Stimulated activated CD8-positive, alpha-beta memory T cell treated with anti-CD3 and anti-CD28 coated beads, Interleukin-4, amount 100 ng/mL, for 48 hours (primary cell): ENCODE results near the gene DDX54.
"Not testable (repeated sequence)": the region's sequence is repeated elsewhere in the genome, so short reads cannot be mapped to it uniquely, and the experiment has no call there.

Experiments
- DNase-seq: peaks from one replicate; pipeline ENCODE4 v3.0.0-alpha.2; 2020

The DDX54 gene

DNA sequence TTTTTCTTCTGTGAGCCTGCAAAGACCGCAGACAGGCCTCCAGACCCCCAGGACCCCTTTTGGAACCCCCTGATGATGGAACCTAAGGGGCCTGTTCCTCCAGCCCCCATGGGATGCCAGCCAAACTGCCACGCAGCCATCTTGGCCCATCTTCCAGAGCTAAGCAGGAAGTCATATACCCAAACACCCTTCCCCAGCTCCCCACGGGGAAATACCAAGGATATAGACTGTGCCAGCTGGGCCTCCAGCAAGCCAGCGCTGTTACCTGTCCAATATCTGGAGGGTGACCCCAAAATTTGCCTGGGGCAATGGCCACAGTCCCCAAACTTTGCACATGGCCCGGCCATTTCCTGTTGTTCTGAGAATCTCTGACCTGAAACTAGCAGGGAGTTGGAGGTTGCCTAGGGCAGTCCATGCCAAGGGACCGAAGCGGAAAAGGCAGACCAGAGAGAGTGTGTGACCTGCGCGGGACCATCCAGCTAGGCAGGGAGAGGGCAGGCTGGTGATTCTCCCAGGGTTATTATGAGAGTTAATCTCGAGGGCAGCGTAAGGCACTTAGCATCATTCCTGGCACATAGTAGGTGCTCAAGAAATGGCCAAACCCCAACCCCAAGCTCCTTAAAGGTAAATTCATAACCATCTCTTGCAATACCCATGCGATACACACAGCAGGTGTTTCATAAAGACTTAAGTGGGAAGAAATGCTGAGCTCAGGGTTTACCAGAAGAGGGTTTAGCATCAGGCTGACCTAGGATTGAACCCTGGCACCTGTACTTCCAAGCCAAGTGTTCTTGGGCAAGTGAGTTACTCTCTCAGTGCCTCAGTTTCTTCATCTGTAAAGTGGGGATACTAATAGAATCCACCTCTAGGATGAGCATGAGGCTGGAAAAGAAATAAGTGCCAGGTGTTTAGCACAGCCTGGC is 47.2 kb downstream of the DDX54 start:
- DNase-seq: no peak

DNA sequence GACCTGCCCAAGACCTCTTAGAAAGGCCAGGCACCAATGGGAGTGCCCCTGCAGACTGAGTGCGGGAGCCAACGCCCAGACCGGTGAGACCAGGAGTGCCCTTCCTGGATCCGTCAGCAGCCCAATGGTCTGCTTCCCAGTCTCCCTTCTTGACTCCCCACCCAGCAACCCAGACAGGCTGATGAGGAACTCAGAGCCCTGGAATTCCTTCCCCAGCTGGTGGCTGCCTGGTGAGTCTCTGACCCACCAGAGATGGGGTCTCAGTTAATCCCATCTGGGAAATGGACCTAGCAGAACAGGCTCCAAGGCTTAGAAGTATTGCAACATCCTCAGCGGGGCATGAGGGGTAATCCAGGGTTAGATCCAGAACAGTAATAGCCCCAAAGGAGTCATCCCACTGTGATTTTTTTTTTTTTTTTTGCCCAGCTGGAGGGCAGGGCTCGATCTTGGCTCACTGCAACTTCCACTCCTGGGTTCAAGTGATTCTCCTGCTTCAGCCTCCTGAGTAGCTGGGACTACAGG is 48.2 kb downstream of the DDX54 start:
- no peak for DNase-seq

DNA sequence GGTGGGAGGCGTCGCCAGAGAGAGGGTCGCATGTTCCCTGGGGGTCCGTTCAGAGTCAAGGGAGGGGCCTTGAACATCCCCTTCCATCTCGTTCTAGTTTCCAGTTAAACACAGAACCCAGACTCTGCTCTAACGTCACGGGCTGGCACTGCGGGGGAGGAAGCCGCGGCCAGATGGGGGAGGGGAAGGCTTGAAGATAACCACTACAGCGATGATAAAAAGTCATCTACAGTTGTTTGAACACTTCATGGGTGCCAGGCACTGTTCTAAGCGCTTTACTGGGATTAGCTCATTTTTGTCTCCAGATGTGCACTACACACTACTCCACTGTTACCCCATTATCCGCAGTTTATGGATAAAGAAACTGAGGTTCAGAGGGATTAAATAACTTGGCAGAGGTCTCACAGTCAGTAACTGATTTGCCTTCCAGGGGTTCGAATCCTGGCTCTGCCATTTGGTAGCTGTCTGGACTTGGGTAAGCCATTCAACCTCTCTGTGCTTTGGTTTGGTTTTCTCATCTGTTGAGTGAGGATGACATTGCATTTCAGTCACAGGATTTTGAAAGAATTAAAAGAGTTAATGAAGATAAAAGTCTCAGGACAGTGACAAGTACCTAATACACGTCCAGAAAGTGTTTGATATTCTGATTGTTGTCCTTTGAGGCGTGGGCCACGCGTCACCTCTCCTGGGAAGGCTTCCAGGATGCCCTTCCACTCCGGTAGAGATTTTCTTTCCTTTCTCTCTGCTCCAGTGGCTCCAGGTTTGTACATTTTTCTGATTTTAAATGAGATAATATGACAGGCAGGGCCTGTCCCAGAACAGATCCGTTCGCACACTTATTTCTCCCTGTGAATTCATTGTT is 48.9 kb downstream of the DDX54 start:
- DNase-seq: peak; percentile 82

DNA sequence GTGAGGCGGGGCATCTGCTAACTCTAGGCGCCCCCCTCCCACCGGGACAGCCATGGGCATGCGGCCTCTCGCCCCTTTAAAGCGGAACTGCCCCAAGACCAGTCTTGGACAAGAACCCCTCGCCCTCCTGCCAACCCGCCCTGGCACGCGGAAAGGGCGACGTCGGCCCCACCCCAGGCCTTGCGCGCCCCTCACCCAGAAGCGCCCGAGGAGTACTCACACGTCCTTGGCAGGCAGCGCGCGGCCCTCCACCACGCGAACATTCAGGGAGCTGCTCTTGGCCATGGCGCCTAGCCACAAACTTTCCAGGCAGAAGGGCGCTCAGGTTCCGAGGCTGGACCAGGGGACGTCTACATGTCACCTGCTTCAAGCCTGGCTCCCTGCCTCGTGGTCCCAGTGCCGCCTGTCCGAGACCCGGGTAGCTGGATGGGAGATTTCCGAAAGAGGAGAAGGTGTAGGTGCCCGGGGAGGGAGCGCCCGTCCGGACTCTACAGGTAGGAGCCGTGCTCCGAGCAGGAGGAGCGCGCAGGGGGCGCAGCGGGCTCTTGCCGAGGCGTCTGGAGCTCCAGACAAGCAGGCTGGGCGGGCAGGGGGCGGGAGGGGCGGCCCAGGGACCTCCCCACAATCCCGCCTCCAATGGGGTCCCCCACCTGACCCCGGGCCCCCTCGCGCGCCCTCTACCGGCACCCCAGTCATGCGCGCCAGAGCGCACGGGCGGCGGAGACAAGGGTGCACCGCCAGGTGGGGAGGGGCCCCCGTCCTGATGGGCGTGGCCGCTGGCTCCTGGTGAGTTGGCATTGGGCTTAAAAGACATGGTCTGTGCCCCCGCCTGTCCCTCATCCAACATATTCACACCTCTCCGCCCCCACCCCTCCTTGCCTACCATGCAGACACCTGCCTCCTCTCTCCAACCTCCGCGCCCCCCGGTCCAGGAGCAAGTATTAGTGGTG is 49.8 kb downstream of the DDX54 start, which contains the start of gene RASAL1:
TSS of gene RASAL1 (minus strand) at position 584 of the 950 bp plus-strand sequence. CDS start at position 285, 299 bp downstream.
- DNase-seq: peak; percentile 93

DNA sequence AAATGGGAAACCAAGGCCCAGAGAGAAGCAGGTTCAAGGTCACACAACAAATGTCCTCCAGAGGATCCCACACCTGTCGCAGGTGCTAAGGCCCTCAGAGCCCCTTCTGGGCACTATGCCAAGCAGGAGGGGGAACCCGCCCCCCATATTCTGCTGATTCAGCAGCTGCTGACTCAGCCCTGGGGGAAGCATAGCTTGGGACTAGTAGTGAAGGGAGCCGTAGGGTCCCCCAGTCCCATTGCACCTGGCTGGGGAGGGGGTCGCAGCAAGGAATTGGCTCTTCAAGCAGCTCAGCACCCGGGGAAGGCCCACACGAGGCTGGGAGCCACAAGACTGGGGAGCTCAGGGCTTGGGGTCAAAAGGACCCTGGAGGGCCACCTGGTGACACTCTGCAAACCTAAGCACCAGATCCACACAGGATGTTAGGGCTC is 50.7 kb downstream of the DDX54 start:
- DNase-seq: no peak

DNA sequence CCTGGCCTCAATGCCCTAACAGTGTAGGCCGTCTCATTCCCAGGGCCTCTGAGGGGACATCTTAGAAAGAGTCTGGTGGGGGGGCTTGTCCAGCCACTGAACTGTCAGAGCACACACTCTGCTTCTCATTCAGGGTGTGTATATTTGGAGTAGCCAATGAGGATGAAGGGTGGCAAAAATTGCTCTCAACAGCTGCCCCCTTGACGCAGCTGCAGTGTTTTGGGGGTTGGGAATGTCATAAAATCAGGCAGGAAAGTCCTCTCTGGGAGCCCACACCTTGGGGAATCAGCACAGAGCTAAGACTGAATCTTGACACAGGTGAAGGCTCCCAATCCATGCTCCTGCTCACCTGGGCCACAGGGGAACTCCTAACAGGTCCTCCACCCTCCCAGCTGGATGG is 51.2 kb downstream of the DDX54 start:
- no peak for DNase-seq

DNA sequence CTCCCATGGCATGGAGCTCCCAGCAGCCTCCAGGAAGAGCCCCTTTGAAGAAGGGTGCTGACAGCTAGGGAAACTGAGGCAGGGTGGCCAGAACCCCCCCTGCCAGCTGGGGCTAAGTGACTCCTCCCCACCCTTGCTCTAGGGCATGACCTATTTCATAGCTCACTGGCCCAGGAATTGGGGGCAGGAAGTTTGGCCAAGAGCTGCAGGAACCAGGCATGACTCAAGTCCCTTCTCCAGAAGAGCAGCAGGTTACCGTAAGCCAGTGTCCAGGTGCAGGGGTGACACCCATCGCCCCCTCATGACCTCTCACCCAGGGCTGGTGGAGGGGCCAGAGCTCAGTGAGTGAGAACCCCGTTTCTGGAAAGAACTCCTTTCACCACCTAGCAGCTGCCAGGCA is 51.6 kb downstream of the DDX54 start:
- no peak for DNase-seq

DNA sequence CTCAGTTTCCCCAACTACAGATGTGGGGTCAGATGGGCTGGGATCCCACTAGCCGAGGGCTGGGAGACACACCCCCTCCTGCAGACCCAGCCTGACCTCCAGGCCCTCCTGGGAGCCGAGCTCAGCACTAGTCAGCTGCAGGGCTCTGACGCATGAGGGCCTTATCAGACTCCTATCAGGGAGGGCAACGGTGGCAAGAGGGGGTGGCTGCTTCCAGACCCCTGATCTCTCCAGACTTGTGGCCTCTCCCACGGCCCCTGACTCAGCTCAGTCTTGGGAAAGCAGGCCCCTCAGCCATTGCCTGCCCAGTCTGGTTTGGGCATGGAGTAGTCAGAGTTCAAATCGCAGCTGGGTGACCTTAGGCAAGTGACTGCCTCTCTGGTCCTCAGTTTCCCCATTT is 52.2 kb downstream of the DDX54 start:
- no peak for DNase-seq

DNA sequence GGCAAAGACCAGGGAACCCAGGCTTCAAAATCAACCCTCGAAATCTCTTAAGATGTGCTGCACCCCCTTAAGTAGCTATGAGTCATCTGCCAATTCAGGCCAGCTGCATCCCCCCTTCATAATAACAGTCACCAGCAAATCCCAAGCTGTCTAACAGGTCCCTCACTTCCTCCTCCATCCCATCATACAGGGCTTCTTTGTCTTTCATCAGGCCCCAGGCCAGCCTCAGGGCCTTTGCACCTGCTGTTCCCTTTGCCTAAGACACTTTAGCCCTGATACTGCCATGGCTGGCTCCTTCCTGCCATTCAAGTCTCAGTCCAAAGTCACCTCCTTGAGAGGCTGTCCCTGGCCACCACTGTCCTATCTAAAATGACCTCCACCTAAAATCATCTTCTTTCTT is 53.7 kb downstream of the DDX54 start:
- no peak for DNase-seq

DNA sequence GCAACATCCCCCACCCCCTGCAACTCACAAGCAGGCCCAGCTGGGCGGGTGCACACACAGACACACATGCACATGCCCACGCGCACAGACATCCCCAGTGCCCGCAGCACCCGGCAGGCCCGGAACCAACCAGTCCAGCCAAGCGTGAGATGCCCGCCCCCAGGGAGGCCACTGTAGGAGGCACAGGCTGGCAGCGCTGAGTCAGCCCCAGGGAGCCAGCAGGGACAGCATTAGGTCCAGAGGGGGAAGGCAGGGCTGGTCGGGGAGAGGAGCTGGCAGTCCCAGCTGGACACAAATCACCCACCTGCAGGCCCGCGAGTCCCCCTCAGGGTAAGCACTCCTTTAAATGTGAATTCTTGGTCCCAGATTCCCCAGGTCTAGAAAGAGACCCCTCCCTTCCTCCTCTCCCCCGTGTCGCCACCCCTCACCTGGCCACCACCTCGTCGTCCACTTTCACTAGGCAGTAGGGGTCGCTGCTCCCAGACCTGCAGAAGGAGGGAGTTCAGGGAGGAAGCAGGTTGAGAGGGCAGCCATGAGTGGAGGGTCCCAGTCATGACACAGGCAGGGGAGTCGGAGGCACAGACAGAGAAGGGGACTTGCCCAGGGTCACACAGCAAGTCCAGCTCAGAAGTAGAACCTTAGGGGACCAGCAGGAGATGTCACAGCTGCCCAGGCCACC is 54.7 kb downstream of the DDX54 start:
- DNase-seq: no peak

DNA sequence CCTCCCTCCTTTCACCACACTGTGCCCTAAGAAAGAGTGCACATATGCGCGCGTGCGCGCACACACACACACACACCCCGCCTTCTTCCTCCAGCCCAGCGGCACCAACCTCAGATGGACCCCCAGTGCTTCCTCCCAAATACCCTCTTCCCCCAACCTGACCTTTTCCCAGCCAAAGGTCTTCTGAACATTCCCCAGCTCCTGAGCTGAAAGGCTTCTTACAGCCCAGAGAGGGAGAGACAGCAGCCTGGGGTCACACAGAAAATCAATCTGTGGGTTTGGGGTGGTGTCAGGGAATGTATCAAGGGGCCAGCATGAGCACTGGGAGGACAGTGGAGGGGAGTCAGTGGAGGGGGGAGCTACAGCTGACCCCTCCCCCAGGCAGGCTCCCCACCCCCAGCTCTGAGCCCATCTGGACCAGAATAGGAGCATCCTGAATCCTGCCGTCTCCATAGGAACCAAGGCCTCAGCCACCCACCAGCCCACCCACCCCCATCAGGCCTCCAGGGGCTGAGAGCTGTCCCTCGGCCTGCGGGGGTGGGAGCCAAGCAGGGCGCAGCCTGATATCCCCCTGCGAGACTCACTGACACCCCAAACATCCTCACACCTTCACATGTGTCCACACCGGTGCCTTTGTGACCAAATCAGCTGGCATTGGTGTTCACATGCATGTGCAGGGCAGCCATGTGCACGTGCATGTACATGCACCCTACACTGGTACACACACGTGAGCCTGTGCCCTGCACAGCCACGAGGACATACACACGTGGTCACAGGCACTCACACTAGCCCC is 55.4 kb downstream of the DDX54 start:
- DNase-seq: no peak

DNA sequence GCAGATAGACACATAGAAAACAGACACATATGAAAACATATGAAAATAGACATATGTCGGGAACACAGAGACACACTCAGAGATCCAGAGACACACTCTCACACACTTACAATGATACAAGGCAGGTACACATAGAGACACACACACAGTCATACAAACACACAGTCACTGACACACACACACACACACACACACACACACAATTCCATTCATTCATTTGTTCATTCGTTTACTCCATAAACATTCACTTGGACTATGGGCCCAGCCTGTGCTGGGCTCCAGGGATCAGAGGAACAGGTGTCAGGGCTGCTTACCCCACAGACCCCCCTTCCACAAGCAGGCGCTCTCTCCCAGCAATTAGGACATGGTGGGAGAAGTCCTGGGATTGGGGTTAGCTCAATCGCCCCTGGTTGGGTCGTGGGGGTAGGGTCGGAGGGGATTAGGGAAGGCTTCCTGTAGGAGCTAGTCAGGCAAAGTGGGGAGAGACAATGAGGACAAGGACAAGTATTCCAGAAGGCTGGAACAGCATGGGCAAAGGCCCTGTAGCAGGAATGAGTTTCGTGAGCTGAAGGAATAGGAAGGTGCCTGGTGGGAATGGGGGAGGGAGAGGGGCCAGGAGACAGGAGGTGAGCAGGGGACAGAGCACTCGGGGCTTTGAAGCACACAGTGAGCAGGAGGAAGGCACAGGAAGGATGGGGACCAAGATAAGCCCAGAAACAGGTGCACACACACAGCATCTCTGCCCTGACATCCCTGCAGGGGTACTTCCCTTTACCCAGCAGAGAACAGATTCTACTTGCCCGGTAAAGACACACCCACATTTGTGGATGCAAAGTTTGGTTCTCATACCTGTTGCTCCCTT is 56.2 kb downstream of the DDX54 start:
- DNase-seq: no peak

DNA sequence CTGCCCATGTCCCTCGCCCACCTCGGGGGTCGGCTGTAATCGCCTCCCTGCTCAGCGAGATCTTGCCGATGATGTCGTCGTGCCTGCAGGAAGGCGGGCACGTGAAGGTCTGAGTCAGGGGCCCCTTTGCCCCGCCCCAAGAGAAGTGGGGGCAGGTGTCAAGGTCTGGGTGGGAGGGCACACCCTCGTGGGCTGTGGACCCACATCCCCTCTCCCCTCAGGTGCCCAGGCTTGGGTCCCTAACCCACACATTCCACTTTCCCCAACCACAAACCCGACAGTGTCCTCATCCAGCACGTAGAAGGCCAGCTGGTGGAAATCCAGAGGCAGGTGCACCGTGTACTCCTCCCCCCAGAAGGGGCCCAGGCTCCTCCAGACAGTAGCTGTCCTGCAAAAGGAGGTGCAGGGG is 57.5 kb downstream of the DDX54 start:
- DNase-seq: no peak

DNA sequence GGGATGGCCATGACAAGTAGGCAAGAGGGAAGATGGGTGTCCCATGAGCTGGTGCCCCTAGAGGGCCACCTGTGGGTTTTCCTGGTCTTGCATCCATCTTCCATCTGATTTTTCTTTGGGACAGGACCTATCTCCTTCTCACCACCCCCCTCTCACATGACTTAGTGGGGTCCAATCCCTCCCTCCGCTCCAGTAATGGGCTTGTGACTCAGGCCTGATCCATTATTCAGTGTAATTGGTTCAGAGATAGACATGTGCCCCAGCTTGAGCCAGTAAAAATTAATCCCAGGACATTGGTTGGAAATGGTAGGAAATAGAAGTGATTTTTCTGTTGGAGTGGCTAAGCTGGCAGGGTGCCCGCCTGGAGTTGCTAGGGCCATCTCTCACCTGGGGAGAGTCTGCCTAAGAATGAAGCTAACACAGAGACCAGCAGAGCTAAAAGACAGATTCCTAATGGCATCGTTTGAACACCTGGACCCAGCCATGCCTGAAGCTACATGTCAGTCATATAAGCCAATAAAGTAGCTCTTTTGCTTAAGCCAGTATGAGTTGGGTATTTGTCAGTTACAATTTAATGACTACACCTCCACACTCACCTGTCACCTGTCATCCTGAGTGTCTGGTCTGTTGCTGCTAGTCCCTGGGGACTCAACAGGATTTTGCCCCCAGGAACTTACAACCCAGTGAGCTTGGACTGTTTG is 64.5 kb downstream of the DDX54 start:
- no peak for DNase-seq

DNA sequence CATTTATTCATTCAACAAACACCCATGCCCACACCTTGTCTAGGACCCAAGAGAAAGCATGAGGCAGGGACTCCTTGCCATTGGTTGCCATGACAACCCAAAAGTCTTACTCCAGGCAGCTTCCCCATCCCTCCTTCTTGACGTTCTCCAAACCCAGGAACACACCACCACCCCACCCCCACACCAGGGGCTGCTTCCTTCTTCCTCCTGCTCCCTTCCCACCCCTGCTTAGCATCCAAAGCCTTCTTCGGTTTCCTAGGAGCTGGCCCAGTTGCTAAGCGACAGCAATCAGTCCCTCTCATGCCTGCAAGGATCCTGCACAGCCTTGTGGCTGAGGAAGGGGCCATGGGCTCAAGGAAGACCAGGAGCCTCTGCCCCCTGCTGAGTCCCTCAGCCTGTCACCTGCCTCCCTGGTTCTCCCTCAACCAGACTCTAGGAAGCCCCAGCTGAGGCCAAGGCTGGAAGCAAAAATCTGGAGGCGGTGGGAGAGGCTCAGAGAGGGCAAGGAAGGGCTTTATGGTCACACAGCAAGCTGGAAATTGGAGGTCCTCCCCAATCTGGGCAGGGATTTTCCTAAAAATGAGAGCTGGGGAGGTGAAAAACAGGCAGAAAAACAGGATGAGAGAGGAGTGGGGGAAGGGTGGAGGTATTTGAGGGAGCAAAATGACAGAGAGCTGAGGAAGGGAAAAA is 65.2 kb downstream of the DDX54 start:
- DNase-seq: no peak

DNA sequence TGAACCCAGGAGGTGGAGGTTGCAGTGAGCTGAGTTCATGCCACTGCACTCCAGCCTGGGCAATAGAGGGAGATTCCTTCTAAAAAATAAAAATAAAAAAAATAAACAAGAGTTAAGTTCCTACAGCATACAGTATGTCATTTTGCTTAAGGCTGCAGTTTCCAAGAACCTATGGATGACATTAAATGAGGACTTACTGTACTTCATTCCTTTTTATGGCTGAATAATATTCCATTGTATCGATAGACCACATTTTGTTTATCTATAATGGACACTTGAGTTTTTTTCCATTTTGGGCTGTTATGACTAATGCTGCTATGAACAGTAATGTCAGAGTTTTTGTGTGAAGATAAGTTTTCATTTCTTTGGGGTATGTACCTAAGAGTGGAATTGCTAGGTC is 67.1 kb downstream of the DDX54 start:
- no peak for DNase-seq

DNA sequence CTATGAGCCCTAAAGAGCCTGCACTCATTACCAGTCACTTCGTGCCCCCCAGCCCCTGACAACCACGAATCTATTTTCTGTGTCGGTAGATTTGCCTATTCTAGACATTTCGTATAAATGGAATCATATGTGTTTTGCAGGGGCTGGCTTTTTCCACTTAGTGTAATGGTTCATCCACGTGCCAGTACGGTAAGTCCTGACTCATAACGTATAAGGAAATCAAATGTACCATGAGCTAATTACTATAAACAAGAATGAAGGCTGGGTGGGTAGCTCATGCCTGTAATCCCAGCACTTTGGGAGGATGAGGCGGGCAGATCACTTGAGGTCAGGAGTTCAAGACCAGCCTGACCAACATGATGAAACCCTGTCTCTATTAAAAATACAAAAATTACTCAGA is 67.6 kb downstream of the DDX54 start:
- DNase-seq: not testable (repeated sequence)

DNA sequence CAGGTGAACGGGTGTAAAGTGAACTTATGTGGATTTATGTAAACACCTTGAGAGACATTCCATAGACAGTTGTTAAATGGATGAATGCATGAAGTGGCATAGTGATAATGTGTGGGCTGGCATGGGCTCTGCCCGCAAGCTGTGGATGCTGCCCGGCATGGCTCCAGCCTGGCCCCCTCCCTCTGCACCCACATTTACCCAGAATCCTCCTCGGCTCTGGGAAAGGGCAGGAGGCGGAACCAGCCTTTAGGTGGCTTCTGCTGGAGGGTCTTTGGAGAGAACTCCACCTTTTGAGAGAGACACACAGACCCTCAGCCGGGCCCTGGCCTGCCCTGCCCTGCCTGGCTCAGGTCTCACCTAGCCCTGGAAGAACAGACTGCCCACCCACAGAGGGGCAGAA is 68.4 kb downstream of the DDX54 start:
- DNase-seq: no peak
